ENCODE results near the gene EIF3CL.
"Not testable (repeated sequence)": the region's sequence is repeated elsewhere in the genome, so short reads cannot be mapped to it uniquely, and the experiment has no call there.

DNA sequence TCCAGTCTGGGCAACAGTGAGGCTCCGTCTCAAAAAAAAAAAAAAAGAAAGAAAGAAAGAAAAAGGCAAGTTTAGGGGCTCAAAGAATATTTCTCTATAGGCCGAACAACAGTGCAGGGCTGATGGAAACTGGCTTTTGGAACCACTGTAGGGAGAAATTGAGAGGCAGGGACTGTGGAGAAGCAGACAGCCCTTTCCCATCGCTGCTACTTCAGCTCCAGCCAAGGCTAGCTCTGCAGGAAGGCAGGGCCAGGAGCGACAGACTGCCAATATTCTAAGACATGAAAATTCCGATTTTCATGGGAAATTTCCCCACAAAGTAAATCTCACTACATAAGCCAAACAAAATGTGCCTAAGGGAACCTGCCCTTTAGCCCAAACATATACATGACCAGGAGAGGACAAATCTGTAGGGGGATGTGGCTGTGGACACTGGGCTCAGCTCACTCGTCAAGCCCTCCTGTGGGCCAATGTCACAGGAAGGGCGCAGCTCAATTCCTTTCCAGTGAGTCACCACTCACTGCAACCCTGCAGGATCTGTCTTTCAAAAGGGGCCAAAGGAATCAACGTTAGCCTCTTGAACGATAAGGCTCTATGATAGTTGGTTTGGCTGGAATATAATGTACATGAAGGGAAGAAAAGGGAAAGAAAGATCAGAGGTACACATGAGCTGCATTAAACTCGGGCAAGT lies 21.3 kb downstream of the EIF3CL start:
- TF ChIP-seq, protein P1, sequence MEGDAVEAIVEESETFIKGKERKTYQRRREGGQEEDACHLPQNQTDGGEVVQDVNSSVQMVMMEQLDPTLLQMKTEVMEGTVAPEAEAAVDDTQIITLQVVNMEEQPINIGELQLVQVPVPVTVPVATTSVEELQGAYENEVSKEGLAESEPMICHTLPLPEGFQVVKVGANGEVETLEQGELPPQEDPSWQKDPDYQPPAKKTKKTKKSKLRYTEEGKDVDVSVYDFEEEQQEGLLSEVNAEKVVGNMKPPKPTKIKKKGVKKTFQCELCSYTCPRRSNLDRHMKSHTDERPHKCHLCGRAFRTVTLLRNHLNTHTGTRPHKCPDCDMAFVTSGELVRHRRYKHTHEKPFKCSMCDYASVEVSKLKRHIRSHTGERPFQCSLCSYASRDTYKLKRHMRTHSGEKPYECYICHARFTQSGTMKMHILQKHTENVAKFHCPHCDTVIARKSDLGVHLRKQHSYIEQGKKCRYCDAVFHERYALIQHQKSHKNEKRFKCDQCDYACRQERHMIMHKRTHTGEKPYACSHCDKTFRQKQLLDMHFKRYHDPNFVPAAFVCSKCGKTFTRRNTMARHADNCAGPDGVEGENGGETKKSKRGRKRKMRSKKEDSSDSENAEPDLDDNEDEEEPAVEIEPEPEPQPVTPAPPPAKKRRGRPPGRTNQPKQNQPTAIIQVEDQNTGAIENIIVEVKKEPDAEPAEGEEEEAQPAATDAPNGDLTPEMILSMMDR (IDR thresholded peaks at IDR 0.05) = not testable (repeated sequence)
- not testable (repeated sequence) for TF ChIP-seq ZFX (IDR thresholded peaks at IDR 0.05; ENCODE audit: borderline replicate concordance)

Measured in 22Rv1 (cell line).